DND-41 (cell line): ENCODE measurements around the gene C1QTNF12.

Source experiments
- EZH2 ChIP-seq: IDR thresholded peaks from 3 replicates; pipeline ENCODE4 v1.6.1; 2012; ENCODE audit warnings: borderline replicate concordance, low read depth, mild to moderate bottlenecking, moderate library complexity, low read length, inconsistent platforms; ENCODE audit not compliant: severe bottlenecking
- TF ChIP-seq, protein P1 (sequence below): IDR thresholded peaks from 2 replicates; pipeline ENCODE4 v1.5.1; 2012; ENCODE audit warnings: borderline replicate concordance, low read length, moderate library complexity, mild to moderate bottlenecking; ENCODE audit not compliant: poor library complexity, severe bottlenecking; ENCODE audit errors: extremely low read depth

DNA sequence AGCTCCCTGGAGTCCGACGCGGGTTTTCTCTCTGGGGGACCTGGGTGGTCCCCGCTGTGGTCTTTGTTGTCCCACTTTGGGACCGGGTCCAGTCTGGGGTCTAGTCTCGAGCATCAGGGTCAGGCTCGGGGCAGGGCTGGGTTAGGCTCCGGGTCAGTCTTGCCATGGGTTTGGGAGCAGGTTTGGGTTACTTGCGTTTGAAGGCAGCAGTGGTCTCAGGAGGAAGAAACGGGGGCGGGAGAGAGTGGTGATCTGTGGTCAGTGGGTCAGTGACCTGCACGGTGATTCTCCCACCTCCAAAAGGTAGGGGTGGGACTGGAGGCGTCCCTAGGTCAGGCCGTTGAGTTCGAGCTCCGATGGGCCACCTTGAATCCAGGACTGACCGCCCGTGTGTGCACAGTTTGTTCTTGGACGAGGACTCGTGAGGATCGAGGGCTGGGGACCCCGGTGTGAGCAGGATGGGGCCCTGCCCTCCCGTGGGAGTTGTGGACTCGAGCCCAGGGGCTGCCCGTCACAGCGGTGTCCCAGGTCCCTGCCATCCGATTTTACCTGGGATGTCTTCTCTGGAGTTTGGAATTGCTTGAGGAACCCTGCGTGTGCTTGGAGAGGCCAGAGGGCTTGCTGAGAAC, 12.2 kb downstream of the C1QTNF12 start:
- TF ChIP-seq EZH2: no peak
- TF ChIP-seq, protein P1, sequence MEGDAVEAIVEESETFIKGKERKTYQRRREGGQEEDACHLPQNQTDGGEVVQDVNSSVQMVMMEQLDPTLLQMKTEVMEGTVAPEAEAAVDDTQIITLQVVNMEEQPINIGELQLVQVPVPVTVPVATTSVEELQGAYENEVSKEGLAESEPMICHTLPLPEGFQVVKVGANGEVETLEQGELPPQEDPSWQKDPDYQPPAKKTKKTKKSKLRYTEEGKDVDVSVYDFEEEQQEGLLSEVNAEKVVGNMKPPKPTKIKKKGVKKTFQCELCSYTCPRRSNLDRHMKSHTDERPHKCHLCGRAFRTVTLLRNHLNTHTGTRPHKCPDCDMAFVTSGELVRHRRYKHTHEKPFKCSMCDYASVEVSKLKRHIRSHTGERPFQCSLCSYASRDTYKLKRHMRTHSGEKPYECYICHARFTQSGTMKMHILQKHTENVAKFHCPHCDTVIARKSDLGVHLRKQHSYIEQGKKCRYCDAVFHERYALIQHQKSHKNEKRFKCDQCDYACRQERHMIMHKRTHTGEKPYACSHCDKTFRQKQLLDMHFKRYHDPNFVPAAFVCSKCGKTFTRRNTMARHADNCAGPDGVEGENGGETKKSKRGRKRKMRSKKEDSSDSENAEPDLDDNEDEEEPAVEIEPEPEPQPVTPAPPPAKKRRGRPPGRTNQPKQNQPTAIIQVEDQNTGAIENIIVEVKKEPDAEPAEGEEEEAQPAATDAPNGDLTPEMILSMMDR: no peak
